ENCODE results near the gene HSBP1.

DNA sequence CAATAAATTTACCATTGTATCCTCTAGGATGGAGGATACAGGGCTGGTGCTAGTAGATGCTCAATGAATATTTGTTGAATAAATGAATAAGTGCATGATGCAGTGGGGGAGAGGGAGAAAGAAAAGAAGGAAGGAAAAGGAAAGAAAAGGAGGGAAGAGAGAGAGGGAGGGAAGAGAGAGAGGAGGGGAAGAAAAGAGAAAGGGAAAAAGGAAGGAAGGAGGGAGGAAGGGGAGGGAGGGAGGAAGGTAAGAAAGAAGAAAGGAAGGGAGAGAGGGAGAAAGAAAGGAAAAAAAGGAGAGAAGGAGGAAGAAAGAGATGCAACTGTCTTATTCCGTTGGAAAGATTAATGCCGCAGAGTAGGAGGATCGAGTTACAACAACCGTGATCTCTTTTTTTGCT lies 30.4 kb downstream of the HSBP1 start:
- TF ChIP-seq EGR1 (IDR thresholded peaks at IDR 0.05) (no peak), EP300 (IDR thresholded peaks at IDR 0.05; ENCODE audit: borderline replicate concordance) (no peak), YY1 (IDR thresholded peaks at IDR 0.05; ENCODE audit: low read depth) (no peak), TCF12 (IDR thresholded peaks at IDR 0.05; ENCODE audit: low read depth) (no peak), CEBPB (IDR thresholded peaks at IDR 0.05) (no peak), TAF1 (IDR thresholded peaks at IDR 0.05; ENCODE audit: low read depth) (no peak), CREB1 (IDR thresholded peaks at IDR 0.05; ENCODE audit: low read depth) (no peak), RAD21 (IDR thresholded peaks at IDR 0.05; ENCODE audit: low read depth) (no peak)
- TF ChIP-seq, protein P1, sequence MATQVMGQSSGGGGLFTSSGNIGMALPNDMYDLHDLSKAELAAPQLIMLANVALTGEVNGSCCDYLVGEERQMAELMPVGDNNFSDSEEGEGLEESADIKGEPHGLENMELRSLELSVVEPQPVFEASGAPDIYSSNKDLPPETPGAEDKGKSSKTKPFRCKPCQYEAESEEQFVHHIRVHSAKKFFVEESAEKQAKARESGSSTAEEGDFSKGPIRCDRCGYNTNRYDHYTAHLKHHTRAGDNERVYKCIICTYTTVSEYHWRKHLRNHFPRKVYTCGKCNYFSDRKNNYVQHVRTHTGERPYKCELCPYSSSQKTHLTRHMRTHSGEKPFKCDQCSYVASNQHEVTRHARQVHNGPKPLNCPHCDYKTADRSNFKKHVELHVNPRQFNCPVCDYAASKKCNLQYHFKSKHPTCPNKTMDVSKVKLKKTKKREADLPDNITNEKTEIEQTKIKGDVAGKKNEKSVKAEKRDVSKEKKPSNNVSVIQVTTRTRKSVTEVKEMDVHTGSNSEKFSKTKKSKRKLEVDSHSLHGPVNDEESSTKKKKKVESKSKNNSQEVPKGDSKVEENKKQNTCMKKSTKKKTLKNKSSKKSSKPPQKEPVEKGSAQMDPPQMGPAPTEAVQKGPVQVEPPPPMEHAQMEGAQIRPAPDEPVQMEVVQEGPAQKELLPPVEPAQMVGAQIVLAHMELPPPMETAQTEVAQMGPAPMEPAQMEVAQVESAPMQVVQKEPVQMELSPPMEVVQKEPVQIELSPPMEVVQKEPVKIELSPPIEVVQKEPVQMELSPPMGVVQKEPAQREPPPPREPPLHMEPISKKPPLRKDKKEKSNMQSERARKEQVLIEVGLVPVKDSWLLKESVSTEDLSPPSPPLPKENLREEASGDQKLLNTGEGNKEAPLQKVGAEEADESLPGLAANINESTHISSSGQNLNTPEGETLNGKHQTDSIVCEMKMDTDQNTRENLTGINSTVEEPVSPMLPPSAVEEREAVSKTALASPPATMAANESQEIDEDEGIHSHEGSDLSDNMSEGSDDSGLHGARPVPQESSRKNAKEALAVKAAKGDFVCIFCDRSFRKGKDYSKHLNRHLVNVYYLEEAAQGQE (IDR thresholded peaks at IDR 0.05; ENCODE audit: low read depth), result no peak
- TF ChIP-seq, protein P2, sequence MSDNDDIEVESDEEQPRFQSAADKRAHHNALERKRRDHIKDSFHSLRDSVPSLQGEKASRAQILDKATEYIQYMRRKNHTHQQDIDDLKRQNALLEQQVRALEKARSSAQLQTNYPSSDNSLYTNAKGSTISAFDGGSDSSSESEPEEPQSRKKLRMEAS (IDR thresholded peaks at IDR 0.05), result no peak
